Bronchus fibroblast of lung (primary cell): ENCODE results near the gene MRGPRX4. TPM values are rescaled to one million over a fixed set of nuclear protein-coding genes. Genes with fewer than 3 reads are reported as not detected.

ENCODE experiments used
- total RNA-seq: library from RNA; depleted of rRNA; stranded (reverse); fragments of >200 nt; gene quantifications from 2 replicates; pipeline ENCODE4 v1.2.3, GENCODE V29; 2015

Gene MRGPRX4
- total RNA-seq = not detected in 2 replicates

GRCh38 chr11:18172666-18173065 lies at the start of gene MRGPRX4:
TSS of gene MRGPRX4 (plus strand) at chr11:18172837. CDS start at chr11:18173257, 420 bp downstream.

DNA sequence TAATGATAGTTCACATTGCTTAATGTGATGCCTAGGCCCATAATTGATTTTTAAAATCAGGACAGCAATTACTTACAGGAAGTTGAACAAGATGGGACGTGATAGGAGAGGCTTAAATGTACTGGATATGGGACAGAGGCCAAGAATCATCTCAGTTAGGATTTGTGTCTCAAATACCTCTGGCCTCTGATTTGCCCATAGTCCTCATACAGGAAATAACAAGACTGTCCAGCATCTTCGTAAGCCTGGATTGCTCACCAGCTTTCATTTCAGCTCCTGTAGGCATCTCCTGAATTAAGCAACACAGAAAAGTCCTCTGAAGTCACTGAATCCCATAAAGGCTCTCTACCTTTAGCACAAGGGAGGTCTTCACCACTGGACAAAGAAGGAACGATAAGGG lies 40.3 kb upstream of the MRGPRX4 start, which contains the start of gene MRGPRX3:
MRGPRX3 (plus strand) TSS at position 231 of the 400 bp plus-strand sequence. CDS start 4,632 bp downstream, outside the sequence.

Other genes starting within 250 kb of the MRGPRX4 start
- 15.3 and 16.0 TPM in 2 replicates for gene SERGEF, start 159.8 kb upstream of the MRGPRX4 start, total RNA-seq
- gene TPH1, start 126.6 kb upstream of the MRGPRX4 start, total RNA-seq = under 0.01 and 0.45 TPM in 2 replicates
- gene SAAL1, start 66.8 kb upstream of the MRGPRX4 start, total RNA-seq = 21.2 and 21.7 TPM in 2 replicates
- gene MRGPRX3, start 40.3 kb upstream of the MRGPRX4 start, total RNA-seq = not detected in 2 replicates
- gene SAA4, start 64.0 kb downstream of the MRGPRX4 start, total RNA-seq = not detected in 2 replicates
- gene SAA2, start 75.8 kb downstream of the MRGPRX4 start, total RNA-seq = not detected in 2 replicates
- gene SAA1, start 93.4 kb downstream of the MRGPRX4 start, total RNA-seq = 0.74 TPM in 1 of 2 replicates, not detected in the other
- 12.3 and 13.1 TPM in 2 replicates for gene HPS5, start 149.3 kb downstream of the MRGPRX4 start, total RNA-seq
- gene GTF2H1, start 149.7 kb downstream of the MRGPRX4 start, total RNA-seq = 28.8 and 34.3 TPM in 2 replicates
- 639 and 689 TPM in 2 replicates for gene LDHA, start 221.7 kb downstream of the MRGPRX4 start, total RNA-seq
- gene LDHC, start 239.5 kb downstream of the MRGPRX4 start, total RNA-seq = 0.30 and 0.34 TPM in 2 replicates